ENCODE results near the gene MLH1.
A peak's percentile ranks its signal among the peaks of the same experiment; 100 is the strongest.

The MLH1 gene

GRCh38 chr3:36993326-36994283 is at the start of gene MLH1:
MLH1 (plus strand) TSS chr3:36993518; CDS start chr3:36993548, 30 bp downstream.
- Histone ChIP-seq H3K4me3 (ENCODE audit: low read length) (peak within 1 kb of the TSS; percentile 75), H3K27ac (ENCODE audit: low read length) (peak within 1 kb of the TSS; percentile 88), H3K9ac (ENCODE audit: low read length) (peak within 1 kb of the TSS; percentile 78), H3K4me2 (ENCODE audit: low read depth, low read length) (peak within 1 kb of the TSS; percentile 79), H3K79me2 (ENCODE audit: low read length) (peaks cover 29% of the 10 kb centered on the region), H3K27me3 (replicated peaks; ENCODE audit: insufficient read depth, low read length) (no peaks in the 10 kb centered on the region), H3K9me3 (replicated peaks; ENCODE audit: insufficient read depth, low read length) (no peaks in the 10 kb centered on the region), H2AFZ (ENCODE audit: low read length) (peak within 1 kb of the TSS; percentile 76), H3K9me2 (replicated peaks; ENCODE audit: insufficient read depth, low read length) (no peaks in the 10 kb centered on the region), H3K36me3 (replicated peaks; ENCODE audit: insufficient read depth, low read length) (peaks cover 15% of the 10 kb centered on the region), H3F3A (ENCODE audit: insufficient read depth, low read length) (no peaks in the 10 kb centered on the region), H3K4me1 (ENCODE audit: low read length) (peaks cover 6% of the 10 kb centered on the region; the same call in 1 of the 2 replicates), H4K20me1 (ENCODE audit: insufficient read depth, low read length) (no peaks in the 10 kb centered on the region)
- peak; percentile 100 for DNase-seq
- TF ChIP-seq EZH2 (optimal IDR thresholded peaks at IDR 0.05; ENCODE audit: low read depth, low read length) (no peak), CTCF (IDR thresholded peaks at IDR 0.05; ENCODE audit: low read length) (no peak), EZH2phosphoT487 (IDR thresholded peaks at IDR 0.05; ENCODE audit: low read length) (no peak)

- Histone ChIP-seq H2AFZ (ENCODE audit: low read length) (no peak overlapping the region), H3K36me3 (replicated peaks; ENCODE audit: insufficient read depth, low read length) (no peaks in the 10 kb centered on the region), H3K27ac (ENCODE audit: low read length) (no peak overlapping the region), H3K9me2 (replicated peaks; ENCODE audit: insufficient read depth, low read length) (no peaks in the 10 kb centered on the region), H3K4me1 (ENCODE audit: low read length) (no peaks in the 10 kb centered on the region), H3K4me2 (ENCODE audit: low read depth, low read length) (no peak overlapping the region), H3K4me3 (ENCODE audit: low read length) (no peak overlapping the region), H3K27me3 (replicated peaks; ENCODE audit: insufficient read depth, low read length) (peaks cover 14% of the 10 kb centered on the region), H3F3A (ENCODE audit: insufficient read depth, low read length) (no peaks in the 10 kb centered on the region), H3K79me2 (ENCODE audit: low read length) (no peaks in the 10 kb centered on the region), H3K9ac (ENCODE audit: low read length) (no peak overlapping the region), H3K9me3 (replicated peaks; ENCODE audit: insufficient read depth, low read length) (no peaks in the 10 kb centered on the region), H4K20me1 (ENCODE audit: insufficient read depth, low read length) (no peaks in the 10 kb centered on the region)
- TF ChIP-seq EZH2 (optimal IDR thresholded peaks at IDR 0.05; ENCODE audit: low read depth, low read length) (no peak), CTCF (IDR thresholded peaks at IDR 0.05; ENCODE audit: low read length) (no peak), EZH2phosphoT487 (IDR thresholded peaks at IDR 0.05; ENCODE audit: low read length) (no peak)
- DNase-seq: no peak
These were observed 49.7 kb upstream of the MLH1 start for GRCh38 chr3:36943601-36944000.

- Histone ChIP-seq H3K4me1 (ENCODE audit: low read length) (no peaks in the 10 kb centered on the region), H3K4me2 (ENCODE audit: low read depth, low read length) (peak overlapping the region; percentile 82), H3K27me3 (replicated peaks; ENCODE audit: insufficient read depth, low read length) (peaks cover 14% of the 10 kb centered on the region), H3K4me3 (ENCODE audit: low read length) (peak overlapping the region; percentile 61), H4K20me1 (ENCODE audit: insufficient read depth, low read length) (no peaks in the 10 kb centered on the region), H3K36me3 (replicated peaks; ENCODE audit: insufficient read depth, low read length) (no peaks in the 10 kb centered on the region), H3K9ac (ENCODE audit: low read length) (no peak overlapping the region), H3K9me2 (replicated peaks; ENCODE audit: insufficient read depth, low read length) (no peaks in the 10 kb centered on the region), H3F3A (ENCODE audit: insufficient read depth, low read length) (no peaks in the 10 kb centered on the region), H2AFZ (ENCODE audit: low read length) (peak overlapping the region; percentile 71), H3K79me2 (ENCODE audit: low read length) (no peaks in the 10 kb centered on the region), H3K9me3 (replicated peaks; ENCODE audit: insufficient read depth, low read length) (no peaks in the 10 kb centered on the region), H3K27ac (ENCODE audit: low read length) (no peak overlapping the region)
- no peak for TF ChIP-seq CTCF (IDR thresholded peaks at IDR 0.05; ENCODE audit: low read length)
- TF ChIP-seq EZH2phosphoT487 (IDR thresholded peaks at IDR 0.05; ENCODE audit: low read length): no peak
- TF ChIP-seq EZH2 (optimal IDR thresholded peaks at IDR 0.05; ENCODE audit: low read depth, low read length): no peak
- DNase-seq: no peak
These were observed 49.2 kb upstream of the MLH1 start for GRCh38 chr3:36944012-36944640.
